ENCODE data around the gene TMEM119.
"Not testable (repeated sequence)": the region's sequence is repeated elsewhere in the genome, so short reads cannot be mapped to it uniquely, and the experiment has no call there.

Gene TMEM119

GRCh38 chr12:108596854-108597558 is 878 bp downstream of the TMEM119 start:
- no peaks in the 10 kb centered on the region for H3K9me3 Mint-ChIP-seq
- H3K27ac Mint-ChIP-seq: no peak overlapping the region
- H3K27me3 Mint-ChIP-seq: peaks cover 6% of the 10 kb centered on the region
- H3K4me3 Mint-ChIP-seq: no peak overlapping the region
- H3K36me3 Mint-ChIP-seq (ENCODE audit: low read depth): no peaks in the 10 kb centered on the region
- intact Hi-C loops (cut with micrococcal nuclease): no loop called here
- H3K4me1 Mint-ChIP-seq (ENCODE audit: low read depth): peaks cover 11% of the 10 kb centered on the region

- Mint-ChIP-seq H3K36me3 (ENCODE audit: low read depth) (no peaks in the 10 kb centered on the region), H3K4me1 (ENCODE audit: low read depth) (peaks cover 11% of the 10 kb centered on the region), H3K4me3 (no peak overlapping the region), H3K27me3 (peaks cover 6% of the 10 kb centered on the region), H3K9me3 (no peaks in the 10 kb centered on the region), H3K27ac (no peak overlapping the region)
- intact Hi-C loops (cut with micrococcal nuclease): no loop called here
Observed at GRCh38 chr12:108595711-108596647, 1.9 kb downstream of the TMEM119 start.

- intact Hi-C loops (cut with micrococcal nuclease): no loop called here
- Mint-ChIP-seq H3K36me3 (ENCODE audit: low read depth) (no peaks in the 10 kb centered on the region), H3K27me3 (peaks cover 6% of the 10 kb centered on the region), H3K4me1 (ENCODE audit: low read depth) (peaks cover 11% of the 10 kb centered on the region), H3K9me3 (no peaks in the 10 kb centered on the region), H3K27ac (no peak overlapping the region), H3K4me3 (no peak overlapping the region)
Observed at GRCh38 chr12:108594960-108595710, 2.7 kb downstream of the TMEM119 start.

- Mint-ChIP-seq H3K27ac (no peak overlapping the region), H3K36me3 (ENCODE audit: low read depth) (no peaks in the 10 kb centered on the region), H3K4me3 (no peak overlapping the region), H3K4me1 (ENCODE audit: low read depth) (peaks cover 11% of the 10 kb centered on the region), H3K9me3 (no peaks in the 10 kb centered on the region), H3K27me3 (peaks cover 6% of the 10 kb centered on the region)
- intact Hi-C loops (cut with micrococcal nuclease): no loop called here
Observed at GRCh38 chr12:108594323-108594903, 3.5 kb downstream of the TMEM119 start.

GRCh38 chr12:108592033-108592909 is 5.6 kb downstream of the TMEM119 start:
- intact Hi-C loops (cut with micrococcal nuclease): no loop called here
- H3K4me3 Mint-ChIP-seq: no peak overlapping the region
- no peaks in the 10 kb centered on the region for H3K36me3 Mint-ChIP-seq (ENCODE audit: low read depth)
- H3K4me1 Mint-ChIP-seq (ENCODE audit: low read depth): peaks cover 1% of the 10 kb centered on the region
- no peaks in the 10 kb centered on the region for H3K27me3 Mint-ChIP-seq
- H3K27ac Mint-ChIP-seq: no peak overlapping the region
- H3K9me3 Mint-ChIP-seq: no peaks in the 10 kb centered on the region

- H3K27me3 Mint-ChIP-seq: no peaks in the 10 kb centered on the region
- intact Hi-C loops (cut with micrococcal nuclease): no loop called here
Observed at GRCh38 chr12:108591267-108591980, 6.5 kb downstream of the TMEM119 start.

GRCh38 chr12:108590463-108590862 is 7.4 kb downstream of the TMEM119 start:
- H3K4me3 Mint-ChIP-seq; H3K27ac Mint-ChIP-seq; H3K36me3 Mint-ChIP-seq (ENCODE audit: low read depth); H3K4me1 Mint-ChIP-seq (ENCODE audit: low read depth); intact Hi-C loops (cut with micrococcal nuclease); H3K27me3 Mint-ChIP-seq; H3K9me3 Mint-ChIP-seq: not testable (repeated sequence)

More at GRCh38 chr12:108591267-108591980, 6.5 kb downstream of the TMEM119 start:
- H3K36me3 Mint-ChIP-seq (ENCODE audit: low read depth): no peaks in the 10 kb centered on the region
- no peaks in the 10 kb centered on the region for H3K9me3 Mint-ChIP-seq
- H3K4me3 Mint-ChIP-seq: no peak overlapping the region
- H3K27ac Mint-ChIP-seq: no peak overlapping the region
- H3K4me1 Mint-ChIP-seq (ENCODE audit: low read depth): no peaks in the 10 kb centered on the region

- intact Hi-C loops (cut with micrococcal nuclease): no loop called here
- no peaks in the 10 kb centered on the region for H3K4me1 Mint-ChIP-seq (ENCODE audit: low read depth)
- H3K27ac Mint-ChIP-seq: no peak overlapping the region
- no peak overlapping the region for H3K4me3 Mint-ChIP-seq
- H3K9me3 Mint-ChIP-seq: no peaks in the 10 kb centered on the region
- no peaks in the 10 kb centered on the region for H3K27me3 Mint-ChIP-seq
- H3K36me3 Mint-ChIP-seq (ENCODE audit: low read depth): no peaks in the 10 kb centered on the region
Observed at GRCh38 chr12:108589840-108590229, 8.0 kb downstream of the TMEM119 start.

GRCh38 chr12:108589028-108589839 is 8.7 kb downstream of the TMEM119 start:
- Mint-ChIP-seq H3K9me3 (no peaks in the 10 kb centered on the region), H3K27ac (no peak overlapping the region), H3K4me3 (no peak overlapping the region), H3K27me3 (no peaks in the 10 kb centered on the region), H3K36me3 (ENCODE audit: low read depth) (no peaks in the 10 kb centered on the region), H3K4me1 (ENCODE audit: low read depth) (no peaks in the 10 kb centered on the region)
- intact Hi-C loops (cut with micrococcal nuclease): no loop called here

- intact Hi-C loops (cut with micrococcal nuclease): no loop called here
- no peaks in the 10 kb centered on the region for H3K4me1 Mint-ChIP-seq (ENCODE audit: low read depth)
- no peak overlapping the region for H3K4me3 Mint-ChIP-seq
- H3K27me3 Mint-ChIP-seq: no peaks in the 10 kb centered on the region
- H3K36me3 Mint-ChIP-seq (ENCODE audit: low read depth): no peaks in the 10 kb centered on the region
- H3K27ac Mint-ChIP-seq: no peak overlapping the region
- H3K9me3 Mint-ChIP-seq: no peaks in the 10 kb centered on the region
Observed at GRCh38 chr12:108587826-108588225, 10.1 kb downstream of the TMEM119 start.

- intact Hi-C loops (cut with micrococcal nuclease): no loop called here
- H3K4me1 Mint-ChIP-seq (ENCODE audit: low read depth): no peaks in the 10 kb centered on the region
- H3K27ac Mint-ChIP-seq: no peak overlapping the region
- H3K4me3 Mint-ChIP-seq: no peak overlapping the region
- H3K9me3 Mint-ChIP-seq: no peaks in the 10 kb centered on the region
- no peaks in the 10 kb centered on the region for H3K27me3 Mint-ChIP-seq
- no peaks in the 10 kb centered on the region for H3K36me3 Mint-ChIP-seq (ENCODE audit: low read depth)
Observed at GRCh38 chr12:108586306-108586705, 11.6 kb downstream of the TMEM119 start.

GRCh38 chr12:108585864-108586263 is 12.0 kb downstream of the TMEM119 start:
- intact Hi-C loops (cut with micrococcal nuclease): no loop called here

More at GRCh38 chr12:108585864-108586263, 12.0 kb downstream of the TMEM119 start:
- Mint-ChIP-seq H3K36me3 (ENCODE audit: low read depth) (no peaks in the 10 kb centered on the region), H3K9me3 (no peaks in the 10 kb centered on the region), H3K4me1 (ENCODE audit: low read depth) (no peaks in the 10 kb centered on the region), H3K27me3 (no peaks in the 10 kb centered on the region), H3K4me3 (no peak overlapping the region), H3K27ac (no peak overlapping the region)

Measured in dendritic cell treated with granulocyte-macrophage colony-stimulating factor and Interleukin-4, amounts not matched to agents 40 ng/mL and 50 ng/mL, for 4 days (primary cell).